Purkinje cell (primary cell): ENCODE results near the gene TAAR5. TPM values are rescaled to one million over a fixed set of nuclear protein-coding genes. Genes with fewer than 3 reads are reported as not detected.

Source experiments
- polyA plus RNA-seq: library from polyadenylated mRNA; unstranded; fragments of >200 nt; fragmentation: Nextera tagmentation; gene quantifications from 2 replicates; pipeline ENCODE4 v1.2.1, GENCODE V29; 2014

The TAAR5 gene
- not detected in 2 replicates for polyA plus RNA-seq

GRCh38 chr6:132589454-132589853 is at the start of gene TAAR5:
TAAR5 (minus strand) TSS chr6:132589741; CDS start chr6:132589686, 55 bp downstream.

GRCh38 chr6:132624175-132624574 is 34.6 kb upstream of the TAAR5 start, which contains the start of gene TAAR2:
TAAR2 (minus strand) TSS chr6:132624275; CDS start chr6:132624275, 0 bp downstream.

GRCh38 chr6:132570221-132570777 is 19.2 kb downstream of the TAAR5 start, which contains the start of gene TAAR6:
TAAR6 (plus strand) TSS chr6:132570322; CDS start chr6:132570322, 0 bp downstream.

GRCh38 chr6:132552372-132552771 is 37.2 kb downstream of the TAAR5 start, which contains the start of gene TAAR8:
TAAR8 (plus strand) TSS chr6:132552672; CDS start chr6:132552693, 21 bp downstream.

Other genes starting within 250 kb of the TAAR5 start
- gene MOXD1, start 188.3 kb downstream of the TAAR5 start, polyA plus RNA-seq = 2.4 TPM in 1 of 2 replicates, not detected in the other
- gene STX7, start 76.6 kb downstream of the TAAR5 start, polyA plus RNA-seq = 5.6 and 25.0 TPM in 2 replicates
- not detected in 2 replicates for gene TAAR9, start 51.5 kb downstream of the TAAR5 start, polyA plus RNA-seq
- not detected in 2 replicates for gene TAAR8, start 37.1 kb downstream of the TAAR5 start, polyA plus RNA-seq
- gene TAAR6, start 19.4 kb downstream of the TAAR5 start, polyA plus RNA-seq = not detected in 2 replicates
- gene TAAR2, start 34.5 kb upstream of the TAAR5 start, polyA plus RNA-seq = not detected in 2 replicates
- gene TAAR1, start 69.4 kb upstream of the TAAR5 start, polyA plus RNA-seq = not detected in 2 replicates
- gene VNN1, start 124.3 kb upstream of the TAAR5 start, polyA plus RNA-seq = 1.6 and 2.5 TPM in 2 replicates
- not detected in 2 replicates for gene VNN2, start 168.2 kb upstream of the TAAR5 start, polyA plus RNA-seq
- 27.9 and 34.0 TPM in 2 replicates for gene SLC18B1, start 208.9 kb upstream of the TAAR5 start, polyA plus RNA-seq
- gene RPS12, start 224.8 kb upstream of the TAAR5 start, polyA plus RNA-seq = 342 and 394 TPM in 2 replicates